IMR-90 (cell line): ENCODE data around the gene RBM8A. TPM values are rescaled to one million over a fixed set of nuclear protein-coding genes. Genes with fewer than 3 reads are reported as not detected.

Source experiments
- ATAC-seq: fragments of 200-7000 bp; cut with Tn5 transposase; 2 replicates; pipeline ENCODE4 v1.9.1; 2020; ENCODE audit warnings: low read depth, mild to moderate bottlenecking, moderate library complexity
- BruUV-seq: library from RNA; stranded (reverse); fragments of 400-500 nt; replicated peaks from 2 replicates; lab custom pipeline; 2021; lab: Mats Ljungman, UMichigan
- CTCF ChIA-PET: fragments of 300-600 bp; formaldehyde crosslinking; extraction: SDS; loops from one replicate; lab custom pipeline; 2021; ENCODE audit warnings: antibody characterized with exemption; lab: Yijun Ruan, JAX
- POLR2A ChIA-PET: fragments of 300-600 bp; sonication (Branson Sonifier 250); formaldehyde crosslinking; loops from one replicate; lab custom pipeline; 2022; ENCODE audit warnings: antibody characterized with exemption; ENCODE audit not compliant: unreplicated experiment; lab: Charles Lee
- DNase-seq: peaks from one replicate; pipeline ENCODE4 v3.0.0; 2013
- H2AFZ ChIP-seq: replicated peaks from 2 replicates; pipeline ENCODE3; 2013; ENCODE audit warnings: low read length, mild to moderate bottlenecking; ENCODE audit not compliant: poor library complexity
- H2AK5ac ChIP-seq: 2 replicates; pipeline ENCODE4 v1.6.1; 2013; ENCODE audit warnings: low read depth, low read length, inconsistent platforms
- H2AK9ac ChIP-seq: replicated peaks from 2 replicates; pipeline ENCODE3; 2013; ENCODE audit warnings: mild to moderate bottlenecking, low read depth, low read length, moderate library complexity; ENCODE audit not compliant: poor library complexity
- H2BK120ac ChIP-seq: 2 replicates; pipeline ENCODE4 v1.6.1; 2013; ENCODE audit warnings: low read depth, low read length, inconsistent platforms
- H2BK15ac ChIP-seq: 3 replicates; pipeline ENCODE4 v1.6.1; 2013; ENCODE audit warnings: low read depth, low read length, inconsistent platforms
- H2BK20ac ChIP-seq: 2 replicates; pipeline ENCODE4 v1.6.1; 2013; ENCODE audit warnings: low read depth, mild to moderate bottlenecking, inconsistent platforms, low read length, moderate library complexity
- H2BK5ac ChIP-seq: 2 replicates; pipeline ENCODE4 v1.6.1; 2013; ENCODE audit warnings: mild to moderate bottlenecking, low read depth, low read length, inconsistent platforms; ENCODE audit not compliant: poor library complexity, severe bottlenecking
- H3K14ac ChIP-seq: replicated peaks from 2 replicates; pipeline ENCODE4 v1.6.1; 2013; ENCODE audit warnings: low read depth, low read length, inconsistent platforms
- H3K18ac ChIP-seq: 2 replicates; pipeline ENCODE4 v1.6.1; 2013; ENCODE audit warnings: low read depth, low read length, control low read depth
- H3K23ac ChIP-seq: 2 replicates; pipeline ENCODE4 v1.6.1; 2013; ENCODE audit warnings: low read depth, low read length, inconsistent platforms
- H3K27ac ChIP-seq: 2 replicates; pipeline ENCODE4 v1.5.1; 2013; ENCODE audit warnings: mild to moderate bottlenecking, control low read depth, low read length; ENCODE audit not compliant: insufficient read depth
- H3K27me3 ChIP-seq: 2 replicates; pipeline ENCODE4 v1.6.1; 2013; ENCODE audit warnings: low read length; ENCODE audit not compliant: control insufficient read depth, insufficient read depth
- H3K36me3 ChIP-seq: 2 replicates; pipeline ENCODE4 v1.6.1; 2013; ENCODE audit warnings: low read length, mixed read lengths; ENCODE audit not compliant: control insufficient read depth, insufficient read depth
- H3K4ac ChIP-seq: 2 replicates; pipeline ENCODE4 v1.6.1; 2013; ENCODE audit warnings: low read depth, low read length, inconsistent platforms
- H3K4me1 ChIP-seq: 2 replicates; pipeline ENCODE4 v1.6.1; 2013; ENCODE audit warnings: low read length, mixed read lengths; ENCODE audit not compliant: control insufficient read depth, insufficient read depth
- H3K4me2 ChIP-seq: 2 replicates; pipeline ENCODE4 v1.6.1; 2013; ENCODE audit warnings: low read depth, mild to moderate bottlenecking, control low read depth, low read length, moderate library complexity
- H3K4me3 ChIP-seq: 2 replicates; pipeline ENCODE4 v1.5.1; 2013; ENCODE audit warnings: low read depth, mild to moderate bottlenecking, control low read depth, low read length, moderate library complexity; ENCODE audit not compliant: insufficient read depth
- H3K56ac ChIP-seq: 2 replicates; pipeline ENCODE4 v1.6.1; 2013; ENCODE audit warnings: low read length, inconsistent platforms; ENCODE audit not compliant: insufficient read depth; ENCODE audit errors: extremely low read depth
- H3K79me1 ChIP-seq, 2 experiments: 2 replicates each; pipeline ENCODE4 v1.6.1; 2013; ENCODE audit warnings: low read length in 2 of 2, inconsistent platforms in 1 of 2, low read depth in 1 of 2
- H3K9ac ChIP-seq: 2 replicates; pipeline ENCODE4 v1.6.1; 2013; ENCODE audit warnings: low read depth, low read length, control low read depth
- H3K9me1 ChIP-seq: 2 replicates; pipeline ENCODE4 v1.6.1; 2013; ENCODE audit warnings: low read length, inconsistent platforms; ENCODE audit not compliant: insufficient read depth
- H3K9me3 ChIP-seq: 2 replicates; pipeline ENCODE4 v1.6.1; 2013; ENCODE audit warnings: low read length; ENCODE audit not compliant: control insufficient read depth, insufficient read depth
- H4K20me1 ChIP-seq: 2 replicates; pipeline ENCODE4 v1.6.1; 2013; ENCODE audit warnings: low read length, inconsistent platforms; ENCODE audit not compliant: insufficient read depth
- H4K5ac ChIP-seq: 2 replicates; pipeline ENCODE4 v1.6.1; 2013; ENCODE audit warnings: mild to moderate bottlenecking, low read depth, low read length, control low read depth
- H4K8ac ChIP-seq, 2 experiments: 2 replicates each; pipeline ENCODE4 v1.6.1; 2013; ENCODE audit warnings: low read depth in 2 of 2, low read length in 2 of 2, control low read depth in 1 of 2, inconsistent platforms in 1 of 2
- H4K91ac ChIP-seq: 2 replicates; pipeline ENCODE4 v1.6.1; 2013; ENCODE audit warnings: low read depth, low read length, inconsistent platforms; ENCODE audit not compliant: insufficient read depth
- CHD1 ChIP-seq: IDR thresholded peaks from 2 replicates; pipeline ENCODE4 v1.6.1; 2012; ENCODE audit warnings: low read depth, low read length, improper control_type of control experiment
- MAZ ChIP-seq: IDR thresholded peaks from 2 replicates; pipeline ENCODE4 v1.6.1; 2012; ENCODE audit warnings: low read depth, mild to moderate bottlenecking, low read length, improper control_type of control experiment, moderate library complexity, borderline replicate concordance
- MXI1 ChIP-seq: IDR thresholded peaks from 2 replicates; pipeline ENCODE4 v1.6.1; 2012; ENCODE audit warnings: low read depth, mild to moderate bottlenecking, low read length, moderate library complexity, borderline replicate concordance
- RAD21 ChIP-seq: IDR thresholded peaks from 2 replicates; pipeline ENCODE4 v1.6.1; 2012; ENCODE audit warnings: low read length, improper control_type of control experiment
- RCOR1 ChIP-seq: IDR thresholded peaks from 2 replicates; pipeline ENCODE4 v1.6.1; 2012; ENCODE audit warnings: mild to moderate bottlenecking, low read length, improper control_type of control experiment; ENCODE audit not compliant: insufficient replicate concordance
- RFX5 ChIP-seq: IDR thresholded peaks from 2 replicates; pipeline ENCODE4 v1.8.0; 2012; ENCODE audit warnings: low read depth, mild to moderate bottlenecking, low read length, moderate library complexity
- SMC3 ChIP-seq: fragments of 150-350 bp; IDR thresholded peaks from 2 replicates; pipeline ENCODE4 v1.6.1; 2016; ENCODE audit warnings: low read depth, mild to moderate bottlenecking, antibody characterized with exemption, low read length, moderate library complexity
- WGBS, 2 experiments: methylation state at CpG; one replicate each; pipeline versions ENCODE4 v1.1.5 to v1.1.7; 2013; ENCODE audit warnings: missing lambda C conversion rate in 2 of 2; ENCODE audit not compliant: insufficient read length in 1 of 2; ENCODE audit errors: extremely low coverage in 2 of 2; 5-methylcytosine and 5-hydroxymethylcytosine counted together
- dilution Hi-C: fragments of 300-500 bp; cut with HindIII; formaldehyde crosslinking; loops from one replicate; pipeline ENCODE4 v1.14.3; 2018; ENCODE audit warnings: low sequenced_read_pairs; ENCODE audit not compliant: unreplicated experiment
- in situ Hi-C: fragments of 300-500 bp; cut with MboI; formaldehyde crosslinking; loops from 3 replicates; pipeline ENCODE4 v1.14.3; 2019; ENCODE audit warnings: low sequenced_read_pairs, inconsistent platforms, mixed read lengths
- intact Hi-C: fragments of 100-400 bp; cut with micrococcal nuclease; formaldehyde crosslinking; loops from 2 replicates; pipeline ENCODE4 v1.10.0; 2022
- polyA plus RNA-seq, 3 experiments: library from polyadenylated mRNA; depleted of rRNA; stranded (reverse); fragments of >200 nt; gene quantifications; 2 replicates each; pipeline ENCODE4 v1.2.3, GENCODE V29; 2012; ENCODE audit warnings: low replicate concordance in 1 of 3
- total RNA-seq: library from RNA; depleted of rRNA; stranded (reverse); fragments of >200 nt; gene quantifications from 2 replicates; pipeline ENCODE4 v1.2.3, GENCODE V29; 2012
- TF ChIP-seq, protein P1 (sequence below): conservative IDR thresholded peaks from 2 replicates; pipeline ENCODE4 v1.5.1; 2012; ENCODE audit warnings: mild to moderate bottlenecking, low read depth, low read length, improper control_type of control experiment
- TF ChIP-seq, protein P2 (sequence below): fragments of 150-350 bp; IDR thresholded peaks from 2 replicates; pipeline ENCODE4 v1.6.1; 2017; ENCODE audit warnings: mild to moderate bottlenecking, antibody characterized with exemption, low read length, low read depth

RBM8A gene
- total and polyA plus RNA-seq, 2 of the 4 experiments (the other 2 are of a cell fraction), result 94.1 to 251 TPM

DNA sequence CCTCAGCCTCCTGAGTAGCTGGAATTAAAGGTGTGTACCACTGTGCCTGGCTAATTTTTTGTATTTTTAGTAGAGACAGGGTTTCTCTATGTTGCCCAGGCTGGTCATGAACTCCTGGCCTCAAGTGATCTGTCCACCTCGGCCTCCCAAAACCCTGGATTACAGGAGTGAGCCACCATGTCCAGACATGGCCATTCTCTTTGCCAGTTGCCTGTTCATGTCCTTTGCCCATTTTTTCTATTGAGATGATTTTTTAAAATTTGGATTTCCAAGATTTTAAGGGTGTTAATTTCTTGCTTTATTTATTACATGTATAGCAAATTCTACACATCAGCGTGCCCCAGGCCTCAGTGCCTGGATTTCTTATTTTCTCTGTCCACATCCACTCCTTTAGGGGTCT lies 40.0 kb upstream of the RBM8A start:
- no peak overlapping the region for H2AK9ac ChIP-seq
- ATAC-seq, result no peak
- H2BK15ac ChIP-seq, result no peak overlapping the region

More for the DNA sequence above, 40.0 kb upstream of the RBM8A start:
- dilution Hi-C loops, result no loop called here
- Histone ChIP-seq H3K14ac (no peak overlapping the region), H3K9me3 (peaks cover 2% of the 10 kb centered on the region), H4K20me1 (no peaks in the 10 kb centered on the region), H3K36me3 (no peaks in the 10 kb centered on the region), H4K91ac (no peak overlapping the region), H3K27me3 (no peaks in the 10 kb centered on the region), H3K4me1 (peaks cover 14% of the 10 kb centered on the region), H2AK5ac (no peak overlapping the region), H3K79me1 (peaks cover 3 to 23% of the 10 kb centered on the region in 2 experiments; a peak in 3 of 4 replicates), H3K56ac (no peak overlapping the region), H2BK20ac (no peak overlapping the region), H3K4me2 (no peak overlapping the region), H4K8ac (no peak overlapping the region), H2BK120ac (no peak overlapping the region), H3K23ac (no peak overlapping the region), H3K27ac (no peak overlapping the region), H2BK5ac (no peak overlapping the region), H4K5ac (no peak overlapping the region), H3K9ac (no peak overlapping the region), H3K4me3 (no peak overlapping the region), H3K4ac (no peak overlapping the region), H3K9me1 (peaks cover 7% of the 10 kb centered on the region), H3K18ac (no peak overlapping the region), H2AFZ (no peak overlapping the region)
- WGBS, 2 experiments, result no CpG with 5 or more reads among the region's 2 CpGs
- DNase-seq, result no peak
- ChIA-PET POLR2A (interaction anchor here (0.7 to 1.4 kb wide), 2 partner anchors 12 to 40 kb away, joined by 3 read pairs; partner anchors contain the start of gene RBM8A), CTCF (no interaction called here)
- TF ChIP-seq MXI1 (no peak), RAD21 (no peak), RCOR1 (no peak), RFX5 (no peak), MAZ (no peak), CHD1 (no peak), SMC3 (no peak)
- TF ChIP-seq, protein P1, sequence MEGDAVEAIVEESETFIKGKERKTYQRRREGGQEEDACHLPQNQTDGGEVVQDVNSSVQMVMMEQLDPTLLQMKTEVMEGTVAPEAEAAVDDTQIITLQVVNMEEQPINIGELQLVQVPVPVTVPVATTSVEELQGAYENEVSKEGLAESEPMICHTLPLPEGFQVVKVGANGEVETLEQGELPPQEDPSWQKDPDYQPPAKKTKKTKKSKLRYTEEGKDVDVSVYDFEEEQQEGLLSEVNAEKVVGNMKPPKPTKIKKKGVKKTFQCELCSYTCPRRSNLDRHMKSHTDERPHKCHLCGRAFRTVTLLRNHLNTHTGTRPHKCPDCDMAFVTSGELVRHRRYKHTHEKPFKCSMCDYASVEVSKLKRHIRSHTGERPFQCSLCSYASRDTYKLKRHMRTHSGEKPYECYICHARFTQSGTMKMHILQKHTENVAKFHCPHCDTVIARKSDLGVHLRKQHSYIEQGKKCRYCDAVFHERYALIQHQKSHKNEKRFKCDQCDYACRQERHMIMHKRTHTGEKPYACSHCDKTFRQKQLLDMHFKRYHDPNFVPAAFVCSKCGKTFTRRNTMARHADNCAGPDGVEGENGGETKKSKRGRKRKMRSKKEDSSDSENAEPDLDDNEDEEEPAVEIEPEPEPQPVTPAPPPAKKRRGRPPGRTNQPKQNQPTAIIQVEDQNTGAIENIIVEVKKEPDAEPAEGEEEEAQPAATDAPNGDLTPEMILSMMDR, result no peak
- TF ChIP-seq, protein P2, sequence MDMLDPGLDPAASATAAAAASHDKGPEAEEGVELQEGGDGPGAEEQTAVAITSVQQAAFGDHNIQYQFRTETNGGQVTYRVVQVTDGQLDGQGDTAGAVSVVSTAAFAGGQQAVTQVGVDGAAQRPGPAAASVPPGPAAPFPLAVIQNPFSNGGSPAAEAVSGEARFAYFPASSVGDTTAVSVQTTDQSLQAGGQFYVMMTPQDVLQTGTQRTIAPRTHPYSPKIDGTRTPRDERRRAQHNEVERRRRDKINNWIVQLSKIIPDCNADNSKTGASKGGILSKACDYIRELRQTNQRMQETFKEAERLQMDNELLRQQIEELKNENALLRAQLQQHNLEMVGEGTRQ, result no peak
- in situ Hi-C loops, result loop anchor here (5.0 kb wide), 1 partner anchor 50 kb away; the partner anchor contains the start of gene PEX11B
- intact Hi-C loops, result no loop called here
- BruUV-seq, result no TSS peak
